ENCODE data around the gene VGLL4.
A peak's percentile ranks its signal among the peaks of the same experiment; 100 is the strongest.
"Not testable (repeated sequence)": the region's sequence is repeated elsewhere in the genome, so short reads cannot be mapped to it uniquely, and the experiment has no call there.

VGLL4 gene

DNA sequence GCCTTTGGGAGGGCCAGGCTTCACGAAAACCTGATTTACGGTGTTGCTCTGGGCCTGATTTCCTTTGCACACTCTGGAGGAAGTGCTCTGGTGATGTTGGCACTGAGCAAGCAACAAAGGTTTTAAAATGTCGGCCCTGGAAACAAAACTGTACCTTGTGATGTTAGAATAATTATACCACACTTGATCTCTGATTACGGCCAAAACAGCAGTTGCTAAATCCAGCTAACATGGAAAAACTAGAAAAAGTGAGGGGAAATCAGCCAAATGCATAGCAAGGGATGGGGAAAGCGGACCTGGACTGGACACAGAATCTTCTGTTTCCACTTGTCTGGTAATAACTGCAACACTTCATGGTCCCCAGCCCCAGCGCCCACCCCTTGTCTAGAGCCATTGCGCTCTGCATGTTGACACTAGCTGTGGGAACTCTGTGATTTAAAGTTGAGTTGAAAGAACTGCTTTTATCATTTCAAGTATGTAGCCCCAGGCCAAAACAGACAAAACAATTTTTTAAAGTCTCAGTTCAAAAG, 120.1 kb downstream of the VGLL4 start:
- DNase-seq, result no peak

- no peak for DNase-seq
These were observed 120.7 kb downstream of the VGLL4 start for GRCh38 chr3:11522953-11523571.

- no peak for DNase-seq
These were observed 121.4 kb downstream of the VGLL4 start for GRCh38 chr3:11522398-11522715.

GRCh38 chr3:11521167-11521566, 122.5 kb downstream of the VGLL4 start:
- no peak for DNase-seq

GRCh38 chr3:11517601-11518000, 126.1 kb downstream of the VGLL4 start:
- DNase-seq, result no peak

DNA sequence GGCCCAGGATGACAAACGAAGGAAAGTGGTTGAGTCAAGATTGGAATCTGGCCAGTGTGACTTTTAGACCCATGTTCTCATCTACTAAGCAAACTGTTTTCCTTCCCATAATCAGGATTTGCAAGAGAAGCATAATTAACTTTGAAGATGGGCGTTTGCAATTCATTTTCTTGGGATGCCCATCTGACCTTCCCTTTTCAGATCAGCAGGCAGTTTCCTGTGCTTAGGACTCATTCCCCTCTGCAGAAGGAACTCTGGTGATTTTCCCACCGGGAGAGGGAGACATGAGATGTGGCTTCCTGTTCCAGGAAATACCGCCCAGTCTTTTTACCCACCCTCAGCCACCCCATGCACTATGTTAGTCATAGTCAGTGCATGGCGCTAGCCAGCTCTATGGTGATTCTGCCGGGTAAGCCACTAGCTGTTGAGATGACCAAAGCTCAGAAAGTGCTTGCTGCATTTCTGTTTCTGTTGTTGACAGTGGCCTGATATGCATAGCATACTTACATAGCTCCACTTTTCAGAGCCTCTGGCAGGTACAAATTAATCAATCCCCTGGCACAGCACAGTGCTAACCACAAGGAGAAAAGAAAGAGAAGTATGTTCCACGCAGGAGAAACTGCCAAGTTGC, 129.4 kb downstream of the VGLL4 start:
- DNase-seq, result no peak

DNA sequence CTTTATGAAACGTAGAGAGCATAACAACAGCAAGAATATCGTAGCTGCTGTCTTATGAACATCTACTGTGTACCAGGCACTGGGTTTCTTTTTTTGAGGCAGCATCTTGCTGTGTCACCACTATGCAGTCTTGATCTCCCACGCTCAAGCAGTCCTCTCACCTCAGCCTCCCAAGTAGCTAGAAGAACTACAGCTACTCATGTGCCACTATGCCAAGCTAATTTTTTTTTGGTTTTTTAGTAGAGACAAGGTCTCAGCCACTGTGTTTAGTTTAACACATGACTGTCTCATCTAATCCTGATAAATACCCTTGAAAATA, 129.9 kb downstream of the VGLL4 start:
- DNase-seq, result no peak

DNA sequence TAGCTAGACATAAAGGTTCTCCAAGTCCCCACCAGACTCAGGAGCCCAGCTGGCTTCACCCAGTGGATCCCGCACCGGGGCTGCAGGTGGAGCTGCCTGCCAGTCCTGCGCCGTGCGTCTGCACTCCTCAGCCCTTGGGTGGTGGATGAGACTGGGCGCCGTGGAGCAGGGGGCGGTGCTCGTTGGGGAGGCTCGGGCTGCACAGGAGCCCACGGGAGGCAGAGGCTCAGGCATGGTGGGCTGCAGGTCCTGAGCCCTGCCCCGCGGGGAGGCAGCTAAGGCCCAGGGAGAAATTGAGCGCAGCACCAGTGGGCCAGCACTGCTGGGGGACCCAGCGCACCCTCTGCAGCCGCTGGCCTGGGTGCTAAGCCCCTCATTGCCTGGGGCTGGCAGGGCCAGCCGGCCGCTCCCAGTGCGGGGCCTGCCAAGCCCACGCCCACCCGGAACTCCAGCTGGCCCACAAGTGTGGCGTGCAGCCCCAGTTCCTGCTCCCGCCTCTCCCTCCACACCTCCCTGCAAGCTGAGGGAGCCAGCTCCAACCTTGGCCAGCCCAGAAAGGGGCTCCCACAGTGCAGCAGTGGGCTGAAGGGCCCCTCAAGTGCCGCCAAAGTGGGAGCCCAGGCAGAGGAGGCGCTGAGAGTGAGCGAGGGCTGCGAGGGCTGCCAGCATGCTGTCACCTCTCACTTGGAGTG, 130.4 kb downstream of the VGLL4 start:
- DNase-seq, result not testable (repeated sequence)

DNA sequence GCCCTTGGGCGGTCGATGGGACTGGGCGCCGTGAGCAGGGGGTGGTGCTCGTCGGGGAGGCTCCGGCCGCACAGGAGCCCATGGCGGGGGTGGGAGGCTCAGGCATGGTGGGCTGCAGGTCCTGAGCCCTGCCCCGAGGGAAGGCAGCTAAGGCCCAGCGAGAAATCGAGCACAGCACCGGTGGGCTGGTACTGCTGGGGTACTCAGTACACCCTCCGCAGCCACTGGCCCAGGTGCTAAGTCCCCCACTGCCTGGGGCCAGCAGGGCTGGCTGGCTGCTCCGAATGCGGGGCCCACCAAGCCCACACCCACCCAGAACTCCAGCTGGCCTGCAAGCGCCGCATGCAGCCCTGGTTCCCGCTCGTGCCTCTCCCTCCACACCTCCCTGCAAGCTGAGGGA, 132.1 kb downstream of the VGLL4 start:
- DNase-seq, result not testable (repeated sequence)

DNA sequence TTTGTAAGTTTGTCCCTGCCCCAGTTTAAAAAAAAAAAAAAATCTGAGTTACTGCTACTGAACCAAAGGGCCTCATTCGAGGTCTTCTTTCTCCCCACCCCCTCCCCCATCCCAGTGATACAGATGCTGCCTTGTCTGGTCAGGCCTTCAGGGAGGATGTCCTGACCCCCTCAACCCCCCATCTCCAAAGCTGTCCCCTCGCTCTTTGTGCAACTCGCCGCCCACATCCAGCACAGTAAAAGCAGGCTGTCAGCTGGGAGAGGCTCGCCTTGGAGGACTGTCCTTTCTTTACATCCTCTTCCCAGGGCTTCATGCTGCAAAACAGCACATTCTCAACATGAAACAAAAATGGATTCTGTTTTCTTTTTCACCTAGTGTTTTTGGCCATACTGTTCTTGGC, 133.4 kb downstream of the VGLL4 start:
- no peak for DNase-seq

DNA sequence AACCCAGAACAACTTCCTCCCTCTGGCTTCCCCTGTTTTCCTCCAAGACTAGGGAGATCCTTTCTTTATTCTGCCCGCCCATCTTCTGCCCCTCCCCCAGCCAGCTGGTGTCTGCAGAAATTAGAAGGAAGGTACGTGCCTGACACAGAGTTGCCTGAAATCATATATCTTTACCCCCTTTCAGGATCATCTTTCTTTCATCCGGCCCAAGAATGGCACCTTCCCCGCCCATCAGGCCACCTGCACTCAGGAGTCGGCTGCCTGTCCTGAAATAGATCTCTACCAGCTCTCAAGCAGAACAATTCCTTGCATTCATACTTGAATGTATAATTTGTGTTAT, 133.7 kb downstream of the VGLL4 start:
- DNase-seq, result no peak

DNA sequence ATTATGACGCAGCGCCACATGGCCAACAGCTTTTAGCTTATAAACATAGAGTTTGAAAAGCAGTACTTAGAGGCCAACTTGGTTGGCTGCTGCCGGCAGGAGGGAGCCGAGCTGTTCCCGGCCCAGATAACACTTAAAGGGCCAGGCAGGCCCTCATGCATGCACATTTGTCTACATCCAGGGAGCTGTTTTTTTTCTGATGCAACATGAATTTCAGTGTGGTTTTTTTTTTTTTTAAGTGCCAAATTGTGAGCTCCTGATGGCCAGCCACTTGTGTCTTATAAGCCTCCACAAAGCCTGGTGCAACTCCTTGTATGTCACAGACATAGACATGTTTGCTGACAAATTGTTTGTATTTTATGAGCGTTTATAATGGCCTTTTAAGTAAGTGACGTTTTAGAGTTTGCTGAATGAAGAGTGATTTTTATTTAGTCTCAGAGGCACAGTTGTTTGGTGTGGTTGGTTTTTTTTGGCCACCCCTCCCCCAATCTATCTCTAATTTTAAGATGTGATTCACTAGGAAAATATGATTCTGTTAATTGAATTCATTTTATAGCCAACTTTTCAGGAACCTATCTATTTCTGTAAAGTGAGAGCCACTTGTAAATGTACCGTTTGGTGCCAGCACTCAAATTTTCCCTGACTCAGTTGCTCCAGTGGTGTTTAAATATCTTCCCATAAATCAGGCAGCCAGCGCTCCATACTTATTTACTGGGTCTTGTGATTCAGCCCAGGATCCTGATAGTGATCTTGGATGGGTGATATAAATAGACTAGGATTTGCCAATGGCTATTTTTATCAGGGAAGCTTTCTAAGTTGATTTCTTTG, 134.3 kb downstream of the VGLL4 start:
- DNase-seq, result peak; percentile 78

- no peak for DNase-seq
These were observed 135.2 kb downstream of the VGLL4 start for GRCh38 chr3:11508346-11509172.

- no peak for DNase-seq
These were observed 136.0 kb downstream of the VGLL4 start for GRCh38 chr3:11507719-11508118.
